Left lobe of liver (tissue), 2 donors: ENCODE results near the gene ENDOV. TPM values are rescaled to one million over a fixed set of nuclear protein-coding genes. Genes with fewer than 3 reads are reported as not detected.

Source experiments
- ATAC-seq: fragments of 200-7000 bp; cut with Tn5 transposase; one replicate; pipeline ENCODE4 v1.9.1; 2020; ENCODE audit warnings: mild to moderate bottlenecking, moderate library complexity
- DNase-seq: peaks from one replicate; pipeline ENCODE4 v3.0.0-alpha.2; 2020; ENCODE audit warnings: low spot score
- total RNA-seq: library from RNA; stranded (reverse); gene quantifications from one replicate; pipeline ENCODE4 v1.2.1, GENCODE V29; 2021
- donor health status: DM: no; HTN: no; CAD: no; lungs with moderate emphysema.
- donor health status: DM: no; HTN: yes; CAD: no.

ENDOV gene
- total RNA-seq, 1 donor from 2014 or later, result 15.6 TPM

- ATAC-seq (no peak), DNase-seq (no peak)
These were observed 49.5 kb downstream of the ENDOV start for GRCh38 chr17:80464486-80464885.

DNA sequence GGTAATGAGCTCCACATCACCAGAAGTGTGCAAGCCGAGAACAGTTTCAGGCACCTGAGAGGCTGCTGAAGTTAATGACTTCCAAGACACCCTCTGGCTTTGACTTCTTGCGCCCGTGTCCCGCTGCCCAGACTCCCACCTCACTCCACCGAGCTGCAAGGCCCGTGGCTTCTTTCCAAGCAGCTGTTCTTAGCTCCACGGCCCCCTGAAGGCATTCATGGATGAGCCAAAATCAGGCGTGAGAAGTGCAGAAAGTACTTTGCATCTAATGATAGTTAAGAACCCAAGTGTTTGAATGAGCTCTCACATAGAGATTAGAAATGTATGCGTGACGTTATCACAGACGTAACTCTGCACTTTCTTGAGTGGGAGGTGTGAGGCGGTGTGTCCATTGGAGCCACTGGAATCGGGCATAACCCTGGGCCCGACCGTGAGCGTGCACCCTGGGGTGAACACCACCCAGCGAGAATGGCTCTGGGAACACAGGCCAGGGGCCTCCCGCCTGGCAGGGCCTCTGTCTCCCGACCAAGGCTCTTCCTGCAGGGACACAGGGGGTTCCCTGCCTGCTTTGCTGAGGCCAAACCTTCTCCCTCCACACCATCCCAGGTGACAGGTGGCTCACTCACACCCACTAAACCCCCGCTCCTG is 50.5 kb downstream of the ENDOV start:
- DNase-seq (no peak), ATAC-seq (no peak)

DNA sequence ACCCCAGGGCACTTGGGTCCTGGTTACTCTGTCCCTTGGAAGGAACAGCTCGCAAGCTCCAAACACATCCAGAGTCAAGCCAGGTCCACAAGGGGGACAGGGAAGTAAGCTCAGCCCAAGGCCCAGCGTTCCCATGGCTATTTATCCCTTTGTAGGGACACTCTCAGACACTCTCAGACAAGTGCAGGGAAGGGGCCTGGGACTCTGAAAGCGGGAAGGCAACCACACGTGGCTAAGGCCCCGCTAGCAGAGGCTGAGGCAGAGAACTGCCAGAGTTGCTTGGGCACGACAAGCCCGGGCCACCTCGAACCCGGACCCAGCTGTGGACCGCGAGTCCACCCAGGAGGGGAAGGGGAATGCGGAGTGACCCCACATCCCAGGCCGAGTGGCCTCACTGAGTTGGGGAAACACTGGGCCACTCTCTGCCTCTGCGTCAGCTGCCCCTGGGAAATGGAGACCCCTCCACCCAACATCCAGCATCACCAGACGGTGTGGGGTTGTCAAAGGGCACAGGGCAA is 51.3 kb downstream of the ENDOV start:
- ATAC-seq, result no peak
- DNase-seq, result no peak

DNA sequence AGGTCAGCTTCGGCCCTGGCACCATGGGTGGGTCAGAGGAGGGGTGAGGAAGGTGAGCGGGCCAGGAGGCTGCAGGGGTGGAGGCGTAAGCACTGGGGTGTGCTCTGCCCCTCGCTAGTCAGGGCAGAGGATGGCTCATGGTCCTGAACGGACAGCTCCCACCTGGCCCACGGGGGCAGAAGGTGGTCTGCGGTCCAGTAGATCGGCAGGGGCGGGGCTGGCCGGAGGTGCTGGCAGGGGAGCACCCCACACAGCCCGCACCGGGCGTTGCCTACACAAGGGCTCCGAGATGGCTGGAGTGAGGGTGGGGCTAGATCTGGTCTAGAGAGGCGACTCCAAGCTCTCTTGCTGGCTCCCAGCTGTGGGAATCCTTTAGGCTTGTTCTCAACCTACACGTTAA is 53.3 kb downstream of the ENDOV start:
- DNase-seq, result no peak
- no peak for ATAC-seq

DNA sequence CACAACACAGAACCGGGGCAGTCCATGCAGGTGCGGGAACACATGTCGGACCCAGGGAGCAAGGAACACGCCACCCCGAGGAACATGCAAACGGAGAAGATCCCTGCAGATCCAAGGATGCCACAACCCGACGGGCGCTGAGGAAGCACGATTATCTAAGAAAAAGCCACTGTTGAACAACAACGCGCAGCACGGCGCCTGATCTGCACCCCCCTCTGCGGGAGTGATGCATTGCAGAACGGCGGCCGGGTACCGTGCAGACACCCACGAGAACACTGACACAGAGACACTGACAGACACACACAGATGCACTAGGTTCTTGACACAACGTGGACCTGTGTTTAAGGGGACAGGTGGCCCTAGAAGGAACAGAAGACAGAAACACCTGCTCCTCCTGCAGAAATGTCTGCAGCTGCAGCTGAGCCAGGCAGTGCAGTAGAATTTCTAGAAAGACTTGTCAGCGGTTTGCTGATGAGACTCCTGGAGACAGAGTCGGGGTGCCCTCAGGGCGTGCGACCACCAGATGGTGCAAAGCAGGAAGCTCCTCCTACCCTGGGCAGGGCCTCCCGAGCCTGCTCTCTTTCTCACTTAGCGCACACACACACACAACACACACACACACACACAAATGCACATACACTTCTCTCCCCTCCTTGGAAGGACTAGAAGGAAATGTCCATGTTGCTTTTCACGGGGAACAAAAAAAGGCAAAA is 54.0 kb downstream of the ENDOV start:
- no peak for ATAC-seq
- no peak for DNase-seq

- DNase-seq, result no peak
- no peak for ATAC-seq
These were observed 54.7 kb downstream of the ENDOV start for GRCh38 chr17:80469667-80470066.

GRCh38 chr17:80470603-80471002 is 55.6 kb downstream of the ENDOV start:
- ATAC-seq, result no peak
- no peak for DNase-seq

DNA sequence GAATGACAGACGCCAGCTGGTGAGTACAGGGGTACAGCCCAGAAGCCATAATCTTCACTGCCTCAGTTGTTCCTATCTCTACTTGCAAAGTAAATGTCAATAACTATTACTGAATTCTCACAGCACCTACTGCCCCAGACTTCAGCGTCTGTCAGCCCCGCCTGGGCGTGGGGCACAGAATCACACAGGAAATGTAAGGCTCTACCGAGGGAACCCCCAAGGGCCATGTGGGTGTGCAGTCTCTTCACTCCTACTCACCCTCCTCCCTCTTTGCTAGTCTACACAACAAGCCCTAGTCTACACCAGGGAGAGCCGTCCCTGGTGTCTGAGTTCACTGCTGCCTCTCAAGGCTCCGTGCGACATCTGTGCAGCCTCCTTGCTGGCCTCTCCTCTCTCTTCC is 57.0 kb downstream of the ENDOV start:
- ATAC-seq, result no peak

DNA sequence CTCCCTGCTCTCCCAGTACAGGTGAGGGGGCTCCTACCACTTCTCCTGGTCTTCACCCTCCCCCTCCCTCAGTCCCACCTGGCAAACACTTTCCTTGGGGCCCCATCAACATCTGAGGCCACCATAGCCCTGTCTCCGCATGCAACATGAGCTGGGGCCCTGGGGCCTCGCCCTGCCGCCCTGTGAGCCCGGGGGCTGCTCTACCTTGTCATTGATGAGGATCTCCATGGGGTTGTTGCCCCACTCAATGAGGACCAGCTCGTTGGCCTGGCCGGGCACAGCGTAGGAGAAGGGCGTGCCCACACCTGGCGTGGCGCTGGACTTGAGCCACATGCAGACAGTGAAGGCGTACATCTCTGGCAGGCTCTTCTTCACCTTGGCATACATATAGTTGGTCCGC is 58.0 kb downstream of the ENDOV start:
- no peak for DNase-seq
- ATAC-seq, result no peak

More for the DNA sequence above, 57.0 kb downstream of the ENDOV start:
- DNase-seq, result no peak

- DNase-seq, result no peak
- ATAC-seq, result no peak
These were observed 58.7 kb downstream of the ENDOV start for GRCh38 chr17:80473701-80474100.

- no peak for DNase-seq
- no peak for ATAC-seq
These were observed 59.4 kb downstream of the ENDOV start for GRCh38 chr17:80474231-80474960.

- ATAC-seq (no peak), DNase-seq (no peak)
These were observed 60.3 kb downstream of the ENDOV start for GRCh38 chr17:80474961-80475909.

DNA sequence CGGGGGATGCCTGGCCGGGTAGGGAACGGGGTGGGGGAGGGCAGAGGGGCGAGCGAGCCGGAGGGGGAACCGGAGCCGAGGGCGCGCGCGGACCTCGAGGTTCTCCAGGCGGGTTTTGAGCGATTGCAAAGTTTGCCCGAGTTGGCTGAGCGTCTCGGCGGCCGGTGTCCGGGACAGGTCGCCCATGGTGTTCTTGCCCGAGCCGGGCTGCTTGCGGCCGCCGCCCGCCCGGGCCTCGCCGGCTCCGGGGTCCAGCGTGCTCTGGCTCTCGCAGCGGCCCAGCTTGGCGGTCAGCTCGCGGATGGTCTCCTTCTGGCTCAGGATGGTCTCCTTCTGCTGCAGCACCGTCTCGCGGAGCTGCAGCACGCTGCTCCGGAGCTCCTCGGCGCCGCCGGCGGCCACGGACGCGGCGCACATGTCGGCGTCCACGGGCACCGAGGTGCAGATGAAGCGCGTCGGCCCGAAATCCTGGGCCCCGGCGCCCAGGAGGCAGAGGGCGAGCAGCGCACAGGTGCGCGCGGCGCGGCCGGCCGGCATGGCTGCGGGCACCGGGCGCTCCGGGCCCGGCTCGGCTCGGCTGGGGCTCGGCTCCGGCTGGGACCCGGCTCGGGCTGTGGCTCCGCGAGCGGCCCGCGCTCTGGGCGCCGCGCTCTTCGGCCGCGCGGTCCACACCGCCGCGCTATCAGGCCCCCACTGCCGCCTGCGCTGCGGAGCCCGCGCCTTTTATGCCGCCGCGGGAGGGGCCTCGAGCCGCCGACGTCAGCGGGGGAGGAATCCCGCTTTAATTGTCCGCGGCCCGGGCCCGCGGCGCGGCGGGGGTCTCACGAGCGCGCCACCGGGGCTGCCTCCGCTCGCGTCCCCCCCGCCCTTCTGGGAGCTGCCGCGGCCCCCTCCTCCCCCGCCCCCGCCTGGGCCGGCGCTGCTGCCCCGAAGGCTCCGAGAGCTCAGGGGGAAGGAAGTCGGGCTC is 61.2 kb downstream of the ENDOV start, which contains the start of gene NPTX1:
Gene NPTX1, minus strand, starts transcription at position 698 of the 967 bp plus-strand sequence. Its CDS starts 161 bp downstream, at position 537.
- ATAC-seq, result peak; percentile 77
- no peak for DNase-seq

DNA sequence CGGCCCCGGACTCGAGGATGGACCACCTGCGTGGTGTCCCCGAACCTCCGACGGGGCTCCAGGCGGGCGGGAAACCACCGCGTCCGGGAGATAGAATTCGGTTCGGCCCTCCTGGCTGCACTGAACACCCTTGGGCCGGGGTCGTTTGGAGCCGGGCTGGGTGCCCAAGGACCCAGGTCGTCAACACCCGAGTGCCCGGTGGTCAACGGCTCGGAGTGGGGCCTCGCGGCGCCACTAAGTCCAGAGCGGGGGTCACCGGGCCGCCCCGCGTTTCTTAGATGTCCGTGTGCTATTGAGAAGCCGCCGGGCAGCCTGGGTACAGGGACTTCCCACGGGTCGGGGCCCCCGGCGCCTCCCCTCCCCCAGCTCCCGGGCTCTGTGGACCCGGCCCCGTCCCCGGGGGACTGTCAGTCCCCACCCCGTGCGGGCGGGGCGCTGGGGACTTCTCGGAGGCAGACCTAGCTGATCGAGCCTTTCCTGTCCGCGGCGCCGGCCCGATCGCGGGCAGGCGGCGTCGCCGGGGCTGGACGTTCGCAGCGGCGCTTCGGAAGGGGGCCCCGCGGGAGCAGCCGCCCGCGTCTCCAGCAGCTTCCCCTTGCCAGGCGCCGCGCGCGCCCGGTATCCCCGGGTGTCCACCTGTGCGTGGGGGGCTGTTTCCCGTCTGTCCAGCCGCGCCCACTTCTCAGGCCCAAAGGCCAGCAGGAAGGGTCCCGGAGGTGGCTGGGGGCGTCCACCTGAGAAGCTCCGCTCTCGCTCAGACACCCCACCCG is 62.1 kb downstream of the ENDOV start:
- no peak for ATAC-seq
- DNase-seq, result no peak

GRCh38 chr17:80477647-80478478 is 62.9 kb downstream of the ENDOV start:
- ATAC-seq (peak; percentile 39), DNase-seq (no peak)

- ATAC-seq (no peak), DNase-seq (no peak)
These were observed 63.7 kb downstream of the ENDOV start for GRCh38 chr17:80478487-80479245.

- ATAC-seq (no peak), DNase-seq (no peak)
These were observed 64.2 kb downstream of the ENDOV start for GRCh38 chr17:80479246-80479566.
